ENCODE measurements around the gene TYK2.

Gene TYK2

DNA sequence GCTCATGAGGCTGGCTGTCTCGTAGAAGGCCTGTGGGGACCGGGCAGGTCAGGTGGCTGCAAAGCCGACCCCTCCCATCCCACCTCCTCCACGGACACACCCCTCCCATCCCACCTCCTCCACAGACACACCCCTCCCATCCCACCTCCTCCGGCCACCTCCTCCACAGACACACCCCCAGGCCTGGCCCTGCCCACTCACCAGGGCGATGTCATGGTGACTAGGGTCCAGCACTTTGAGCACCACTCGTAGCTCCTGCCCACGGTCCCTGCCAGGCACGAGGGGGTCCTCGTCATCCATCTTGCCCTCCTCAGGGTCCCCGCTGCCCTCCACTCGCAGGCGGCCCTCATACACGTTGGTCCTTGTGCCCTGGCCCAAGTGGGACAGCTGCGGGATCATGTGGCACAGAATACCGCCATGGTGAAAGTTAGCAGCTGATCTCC is 18.8 kb downstream of the TYK2 start (continued):
- TF ChIP-seq, protein P1, sequence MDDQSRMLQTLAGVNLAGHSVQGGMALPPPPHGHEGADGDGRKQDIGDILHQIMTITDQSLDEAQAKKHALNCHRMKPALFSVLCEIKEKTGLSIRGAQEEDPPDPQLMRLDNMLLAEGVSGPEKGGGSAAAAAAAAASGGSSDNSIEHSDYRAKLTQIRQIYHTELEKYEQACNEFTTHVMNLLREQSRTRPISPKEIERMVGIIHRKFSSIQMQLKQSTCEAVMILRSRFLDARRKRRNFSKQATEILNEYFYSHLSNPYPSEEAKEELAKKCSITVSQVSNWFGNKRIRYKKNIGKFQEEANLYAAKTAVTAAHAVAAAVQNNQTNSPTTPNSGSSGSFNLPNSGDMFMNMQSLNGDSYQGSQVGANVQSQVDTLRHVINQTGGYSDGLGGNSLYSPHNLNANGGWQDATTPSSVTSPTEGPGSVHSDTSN (CRISPR knock-in tag; IDR thresholded peaks at IDR 0.05) = no peak
- TF ChIP-seq ZIC2 (tag by site-specific recombination; IDR thresholded peaks at IDR 0.05) (no peak), ZNF335 (tag by site-specific recombination; conservative IDR thresholded peaks at IDR 0.05) (no peak), ZBTB17 (tag by site-specific recombination; IDR thresholded peaks at IDR 0.05) (no peak), GLIS2 (tag by site-specific recombination; IDR thresholded peaks at IDR 0.05) (no peak), ZNF629 (tag by site-specific recombination; IDR thresholded peaks at IDR 0.05) (no peak)

DNA sequence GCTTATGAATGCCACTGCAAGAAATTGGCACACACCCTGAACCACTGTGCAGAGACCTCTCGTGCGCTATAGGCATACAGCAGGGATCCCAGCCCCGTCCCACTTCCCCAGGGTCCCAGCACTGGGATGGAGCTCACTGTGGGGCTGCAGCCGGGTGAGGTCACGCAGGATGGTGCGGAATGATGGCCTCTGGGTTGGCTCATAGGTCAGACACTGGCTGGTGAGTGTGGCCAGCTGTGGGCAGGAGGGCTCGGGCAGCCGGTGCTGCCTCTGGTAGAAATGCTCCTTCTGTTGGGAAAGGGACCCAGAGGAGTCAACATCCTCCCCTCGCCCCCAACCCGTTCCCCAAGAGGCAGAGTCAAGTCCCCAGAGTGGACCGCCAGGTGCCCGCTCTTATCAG is 23.9 kb downstream of the TYK2 start:
- CTCF ChIA-PET = interaction anchor here (0.6 kb wide), 1 partner anchor 284 kb away, joined by 3 read pairs; no protein-coding TSS in a partner anchor
- Histone ChIP-seq H3K4me3 (ENCODE audit: low read depth, low read length) (no peak overlapping the region), H3K9me3 (ENCODE audit: control insufficient read depth, insufficient read depth, low read depth, low read length) (no peaks in the 10 kb centered on the region), H3K4me1 (ENCODE audit: control insufficient read depth, insufficient read depth, low read length) (no peaks in the 10 kb centered on the region), H3K36me3 (ENCODE audit: control insufficient read depth in 2 of 2, insufficient read depth in 1 of 2, low read length in 2 of 2) (peaks cover 16 to 69% of the 10 kb centered on the region in 2 experiments; a peak in 2 of 3 replicates), H3K27ac (ENCODE audit: extremely low read depth, low read depth, low read length) (no peak overlapping the region)
- POLR2A ChIA-PET = no interaction called here
- TF ChIP-seq, protein P2, sequence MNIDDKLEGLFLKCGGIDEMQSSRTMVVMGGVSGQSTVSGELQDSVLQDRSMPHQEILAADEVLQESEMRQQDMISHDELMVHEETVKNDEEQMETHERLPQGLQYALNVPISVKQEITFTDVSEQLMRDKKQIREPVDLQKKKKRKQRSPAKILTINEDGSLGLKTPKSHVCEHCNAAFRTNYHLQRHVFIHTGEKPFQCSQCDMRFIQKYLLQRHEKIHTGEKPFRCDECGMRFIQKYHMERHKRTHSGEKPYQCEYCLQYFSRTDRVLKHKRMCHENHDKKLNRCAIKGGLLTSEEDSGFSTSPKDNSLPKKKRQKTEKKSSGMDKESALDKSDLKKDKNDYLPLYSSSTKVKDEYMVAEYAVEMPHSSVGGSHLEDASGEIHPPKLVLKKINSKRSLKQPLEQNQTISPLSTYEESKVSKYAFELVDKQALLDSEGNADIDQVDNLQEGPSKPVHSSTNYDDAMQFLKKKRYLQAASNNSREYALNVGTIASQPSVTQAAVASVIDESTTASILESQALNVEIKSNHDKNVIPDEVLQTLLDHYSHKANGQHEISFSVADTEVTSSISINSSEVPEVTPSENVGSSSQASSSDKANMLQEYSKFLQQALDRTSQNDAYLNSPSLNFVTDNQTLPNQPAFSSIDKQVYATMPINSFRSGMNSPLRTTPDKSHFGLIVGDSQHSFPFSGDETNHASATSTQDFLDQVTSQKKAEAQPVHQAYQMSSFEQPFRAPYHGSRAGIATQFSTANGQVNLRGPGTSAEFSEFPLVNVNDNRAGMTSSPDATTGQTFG (tag by site-specific recombination; IDR thresholded peaks at IDR 0.05; ENCODE audit: borderline replicate concordance) = no peak
- TF ChIP-seq ZNF2 (tag by site-specific recombination; IDR thresholded peaks at IDR 0.05) = no peak
- no peak for TF ChIP-seq ZNF132 (tag by site-specific recombination; IDR thresholded peaks at IDR 0.05; ENCODE audit: borderline replicate concordance)
- no peak for TF ChIP-seq ZNF747 (tag by site-specific recombination; IDR thresholded peaks at IDR 0.05)
- no peak for TF ChIP-seq ZBTB7A (tag by site-specific recombination; IDR thresholded peaks at IDR 0.05; ENCODE audit: low read depth)
- no peak for TF ChIP-seq ZNF514 (tag by site-specific recombination; IDR thresholded peaks at IDR 0.05)
- TF ChIP-seq ZNF248 (tag by site-specific recombination; IDR thresholded peaks at IDR 0.05) = no peak
- TF ChIP-seq ZNF266 (tag by site-specific recombination; IDR thresholded peaks at IDR 0.05; ENCODE audit: low read depth) = no peak
- TF ChIP-seq, protein P3, sequence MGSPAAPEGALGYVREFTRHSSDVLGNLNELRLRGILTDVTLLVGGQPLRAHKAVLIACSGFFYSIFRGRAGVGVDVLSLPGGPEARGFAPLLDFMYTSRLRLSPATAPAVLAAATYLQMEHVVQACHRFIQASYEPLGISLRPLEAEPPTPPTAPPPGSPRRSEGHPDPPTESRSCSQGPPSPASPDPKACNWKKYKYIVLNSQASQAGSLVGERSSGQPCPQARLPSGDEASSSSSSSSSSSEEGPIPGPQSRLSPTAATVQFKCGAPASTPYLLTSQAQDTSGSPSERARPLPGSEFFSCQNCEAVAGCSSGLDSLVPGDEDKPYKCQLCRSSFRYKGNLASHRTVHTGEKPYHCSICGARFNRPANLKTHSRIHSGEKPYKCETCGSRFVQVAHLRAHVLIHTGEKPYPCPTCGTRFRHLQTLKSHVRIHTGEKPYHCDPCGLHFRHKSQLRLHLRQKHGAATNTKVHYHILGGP (tag by site-specific recombination; IDR thresholded peaks at IDR 0.05) = no peak
- TF ChIP-seq HOXA7 (CRISPR knock-in tag; IDR thresholded peaks at IDR 0.05; ENCODE audit: borderline replicate concordance) = no peak
- no peak for TF ChIP-seq ZNF660 (tag by site-specific recombination; IDR thresholded peaks at IDR 0.05)
- no peak for TF ChIP-seq ZNF76 (tag by site-specific recombination; IDR thresholded peaks at IDR 0.05; ENCODE audit: borderline replicate concordance, low read depth)
- no peak for TF ChIP-seq ZNF837 (tag by site-specific recombination; IDR thresholded peaks at IDR 0.05)
- no peak for TF ChIP-seq ZNF24 (tag by site-specific recombination; IDR thresholded peaks at IDR 0.05)
- TF ChIP-seq ZNF16 (tag by site-specific recombination; IDR thresholded peaks at IDR 0.05; ENCODE audit: low read depth) = no peak
- no peak for TF ChIP-seq ZNF501 (tag by site-specific recombination; IDR thresholded peaks at IDR 0.05)
- TF ChIP-seq ZNF843 (tag by site-specific recombination; IDR thresholded peaks at IDR 0.05) = no peak
- no peak for TF ChIP-seq ZIC2 (tag by site-specific recombination; IDR thresholded peaks at IDR 0.05)

All from HEK293 (cell line).